GM18511 (cell line): ENCODE data around the gene NTM.
A peak's percentile ranks its signal among the peaks of the same experiment; 100 is the strongest.

Experiments
- ATAC-seq: cut with Tn5 transposase; IDR thresholded peaks from one replicate; pipeline ENCODE4 v1.9.1; 2021; ENCODE audit warnings: mild to moderate bottlenecking, moderate library complexity; ENCODE audit not compliant: unreplicated experiment

The NTM gene

GRCh38 chr11:131632971-131633370, 262.6 kb downstream of the NTM start:
- ATAC-seq, result no peak

DNA sequence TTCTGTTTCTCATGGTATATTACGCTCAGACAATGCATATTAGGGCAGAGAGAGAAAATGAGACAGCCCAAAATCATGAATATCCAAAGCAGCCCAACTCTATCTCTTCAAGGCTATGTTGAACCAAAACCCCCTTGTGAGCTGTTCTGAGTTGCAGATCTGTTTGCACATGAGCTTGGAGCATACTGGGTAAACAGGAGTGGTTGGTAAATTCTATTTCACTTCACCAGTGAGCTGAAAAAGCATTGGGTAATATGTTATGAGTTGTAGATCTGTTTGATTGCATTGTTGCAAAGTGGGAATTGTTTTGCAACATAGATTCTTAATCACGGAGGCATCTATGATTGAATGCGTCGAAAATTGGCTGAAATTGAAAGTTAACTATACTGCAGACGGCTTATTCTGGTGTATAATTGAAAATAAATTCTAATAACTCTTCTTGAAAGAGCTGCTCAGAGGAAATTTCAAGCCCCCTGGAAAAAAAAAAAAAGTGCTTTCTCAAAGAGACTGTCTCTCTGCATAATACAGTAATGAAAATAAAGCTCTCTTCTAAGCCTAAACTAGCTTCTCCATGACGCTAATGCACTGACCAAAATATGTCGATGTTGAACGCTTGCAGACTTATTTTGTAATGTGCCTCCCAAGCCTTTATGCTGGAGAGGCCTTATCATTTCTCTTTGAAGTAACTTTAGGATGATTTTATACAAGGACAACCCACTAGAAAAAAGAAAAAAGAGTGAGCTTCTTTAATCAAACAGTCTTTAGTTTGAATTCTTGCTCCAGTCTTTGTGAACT, 263.7 kb downstream of the NTM start:
- ATAC-seq, result no peak

- ATAC-seq, result no peak
Observed at GRCh38 chr11:131637469-131638175, 267.2 kb downstream of the NTM start.

DNA sequence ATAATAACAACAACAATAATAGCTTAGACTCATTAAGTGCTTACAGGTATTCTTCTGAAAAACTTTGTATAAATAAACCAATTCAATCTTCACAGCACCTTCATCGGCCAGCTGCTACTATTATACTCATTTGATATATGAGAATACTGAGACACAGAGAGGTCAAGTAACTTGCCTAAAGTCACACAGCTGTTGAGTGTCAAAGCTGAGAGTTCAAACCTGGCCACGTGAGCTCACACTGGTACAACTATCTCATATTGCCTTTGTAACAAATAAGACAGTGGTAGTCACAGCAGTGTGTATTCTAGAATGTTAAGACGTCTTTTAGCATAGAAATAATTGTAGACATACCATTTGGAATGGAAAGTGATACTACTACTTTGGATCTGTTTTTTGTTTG, 268.5 kb downstream of the NTM start:
- no peak for ATAC-seq

DNA sequence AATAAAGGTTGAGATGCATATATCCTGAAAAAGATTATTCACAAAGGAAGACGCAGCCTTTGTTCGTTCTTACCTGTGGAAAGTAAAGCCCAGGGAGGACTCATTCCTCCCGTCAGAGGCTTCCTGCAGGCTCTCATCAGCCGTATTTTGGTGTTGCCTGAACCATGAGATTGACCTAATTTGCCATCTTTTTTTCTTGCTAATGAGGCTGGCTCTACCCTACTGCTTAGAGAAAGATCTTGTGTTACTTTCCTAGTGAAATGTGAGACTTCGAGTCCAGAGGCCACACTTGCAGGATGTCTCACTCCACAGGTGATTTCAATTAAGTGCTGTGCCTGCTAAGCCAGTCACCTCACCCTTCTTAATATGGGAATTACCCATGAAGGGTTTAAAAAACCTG, 269.9 kb downstream of the NTM start:
- ATAC-seq, result no peak

DNA sequence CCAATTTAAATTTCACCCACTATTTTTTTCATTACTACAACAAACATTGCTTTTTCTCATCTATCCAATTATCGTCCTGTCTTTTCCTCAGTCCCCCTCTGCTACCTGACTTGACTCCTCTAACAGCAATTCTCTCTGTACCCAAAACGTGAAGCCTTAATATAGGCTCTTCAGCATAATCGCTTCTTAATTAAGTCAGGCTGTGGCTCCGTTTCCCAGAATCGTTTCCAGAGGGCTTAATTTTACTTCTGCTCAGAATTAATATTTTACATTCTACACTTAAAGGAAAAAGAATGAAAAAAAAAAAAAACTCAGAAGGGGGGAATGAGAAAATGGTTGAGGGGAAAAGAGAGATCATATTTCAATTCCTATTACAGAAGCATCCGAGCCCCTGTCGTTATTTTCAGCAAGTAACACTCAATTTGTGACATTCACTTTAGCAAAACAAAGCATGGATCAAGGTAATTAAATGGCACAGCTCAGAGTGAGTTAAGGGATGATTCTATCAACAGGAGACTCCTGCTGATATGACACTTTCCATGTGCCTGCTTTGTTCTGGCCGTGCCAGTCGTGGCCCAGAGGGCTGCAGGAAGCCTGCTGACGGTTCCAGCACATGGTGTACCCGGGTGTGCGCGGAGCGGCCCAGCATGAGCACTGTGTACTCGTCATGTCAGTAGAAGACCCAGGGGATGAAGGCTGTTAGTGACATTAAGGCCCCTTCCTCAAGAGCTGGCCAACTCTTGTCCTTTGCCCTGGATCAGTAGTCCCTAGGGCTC, 272.5 kb downstream of the NTM start:
- ATAC-seq, result no peak

GRCh38 chr11:131644204-131644795, 273.9 kb downstream of the NTM start:
- ATAC-seq, result no peak

DNA sequence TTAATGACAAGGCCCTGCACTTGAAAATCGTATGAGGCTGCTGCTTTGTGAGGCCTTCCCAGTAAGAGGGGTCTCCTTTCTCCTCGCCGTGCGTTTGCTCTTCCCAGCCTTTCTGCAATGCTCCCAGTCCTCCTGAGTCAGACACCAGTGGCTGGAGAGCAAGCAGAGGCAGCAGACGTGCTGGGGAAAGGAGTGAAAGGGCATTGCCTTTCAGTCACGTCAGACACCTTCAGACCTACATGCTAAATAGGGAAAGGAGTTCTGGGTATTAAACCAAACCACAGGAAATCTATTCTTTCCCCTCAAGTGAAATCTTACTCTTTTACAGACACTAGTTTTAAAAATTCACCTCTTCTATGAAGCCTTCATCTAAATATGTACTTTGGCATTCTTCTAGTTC, 274.8 kb downstream of the NTM start:
- ATAC-seq, result no peak

- no peak for ATAC-seq
Observed at GRCh38 chr11:131649856-131650255, 279.4 kb downstream of the NTM start.

- no peak for ATAC-seq
Observed at GRCh38 chr11:131652231-131652630, 281.8 kb downstream of the NTM start.

DNA sequence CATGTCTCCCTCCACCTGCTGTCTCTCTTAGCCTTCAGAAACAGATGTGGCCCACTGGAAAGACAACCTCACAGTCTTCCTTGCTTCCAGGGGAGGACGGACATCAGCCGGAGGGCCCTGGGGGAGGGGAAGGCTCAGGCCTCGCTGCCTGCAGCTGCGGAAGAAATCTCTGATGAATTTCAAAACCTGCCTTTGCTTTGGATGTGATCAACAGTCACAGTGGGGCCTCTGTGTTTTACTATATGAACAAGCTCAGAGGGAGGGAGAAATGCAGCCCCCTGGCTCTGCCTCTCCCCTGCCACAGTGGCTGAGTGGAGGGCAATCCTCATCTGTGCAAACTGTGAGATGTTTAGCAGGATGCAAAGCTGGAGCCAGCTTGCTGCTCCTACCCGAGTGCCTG, 282.8 kb downstream of the NTM start:
- ATAC-seq, result no peak

DNA sequence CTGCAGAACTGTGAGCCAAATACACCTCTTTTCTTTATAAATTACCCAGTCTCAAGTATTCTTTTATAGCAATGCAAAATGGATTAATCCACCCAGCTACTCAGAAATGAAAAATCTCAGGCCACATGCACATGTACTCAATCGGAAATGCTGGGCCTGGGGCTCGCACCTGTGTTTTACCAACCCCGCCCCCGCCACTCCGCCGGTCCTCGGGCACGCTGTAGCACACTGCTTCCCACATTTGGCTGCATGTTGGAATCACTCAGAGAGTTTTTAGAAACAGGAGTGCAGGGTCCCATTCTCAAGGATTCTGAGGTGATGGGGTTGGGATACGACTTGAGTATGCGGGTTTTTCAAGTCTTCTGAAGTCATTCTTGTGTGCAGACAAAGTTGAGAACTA, 284.4 kb downstream of the NTM start:
- no peak for ATAC-seq

DNA sequence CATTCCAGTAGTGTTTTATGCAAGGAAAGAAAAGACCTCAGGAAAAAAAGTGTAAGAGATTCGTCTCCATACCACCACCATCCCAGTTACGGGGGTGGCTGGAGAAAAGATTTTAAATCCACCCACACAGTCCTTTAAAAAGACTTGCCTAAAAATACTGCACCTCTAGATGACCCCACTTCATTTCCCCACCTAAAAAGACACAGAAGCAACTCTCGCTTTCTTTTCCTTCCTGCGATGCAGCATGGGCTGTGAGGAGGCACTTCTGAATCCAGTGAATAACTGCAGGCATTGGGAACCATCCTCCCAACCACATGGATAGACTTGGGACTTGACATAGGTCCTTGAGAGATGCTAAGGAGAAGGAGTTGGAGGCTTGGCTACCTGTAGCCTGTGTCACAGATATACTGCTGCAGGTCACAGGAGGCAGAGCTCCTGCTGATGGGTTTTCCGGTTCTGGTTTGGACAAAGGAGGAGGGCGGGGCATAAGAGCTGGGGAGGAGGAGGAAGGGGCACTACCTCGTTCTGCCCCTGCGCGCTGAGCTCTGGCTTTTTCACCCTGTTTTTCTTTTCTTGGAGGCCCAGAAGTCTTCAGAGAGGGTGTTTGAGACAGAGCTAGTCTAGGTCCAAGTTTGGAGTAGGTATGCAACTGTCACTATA, 285.9 kb downstream of the NTM start:
- ATAC-seq, result no peak

GRCh38 chr11:131656839-131657211, 286.4 kb downstream of the NTM start:
- ATAC-seq, result no peak

- no peak for ATAC-seq
Observed at GRCh38 chr11:131658414-131658813, 288.0 kb downstream of the NTM start.

DNA sequence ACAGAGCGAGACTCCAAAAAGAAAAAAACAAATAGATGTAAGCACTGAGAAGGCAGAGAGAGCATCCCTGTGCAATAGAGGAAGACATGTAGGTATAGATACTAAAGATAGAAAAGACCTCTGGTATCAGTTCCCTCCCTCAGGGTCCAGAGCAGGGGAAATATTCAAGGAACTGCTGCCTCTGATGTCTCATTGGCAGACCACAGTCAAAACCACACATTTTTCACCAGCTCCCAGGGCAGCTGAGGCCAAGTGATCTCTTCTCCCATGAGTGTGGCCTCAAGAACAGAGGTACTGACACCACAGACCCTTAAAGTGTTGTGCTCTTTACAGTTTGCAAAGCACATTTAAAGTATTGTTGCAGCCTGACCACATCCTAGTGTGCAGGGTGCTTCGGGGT, 288.5 kb downstream of the NTM start:
- peak; percentile 88 for ATAC-seq

- ATAC-seq, result no peak
Observed at GRCh38 chr11:131659931-131660330, 289.5 kb downstream of the NTM start.

GRCh38 chr11:131661132-131661531, 290.7 kb downstream of the NTM start:
- ATAC-seq, result no peak

GRCh38 chr11:131662317-131662972, 292.0 kb downstream of the NTM start:
- no peak for ATAC-seq

DNA sequence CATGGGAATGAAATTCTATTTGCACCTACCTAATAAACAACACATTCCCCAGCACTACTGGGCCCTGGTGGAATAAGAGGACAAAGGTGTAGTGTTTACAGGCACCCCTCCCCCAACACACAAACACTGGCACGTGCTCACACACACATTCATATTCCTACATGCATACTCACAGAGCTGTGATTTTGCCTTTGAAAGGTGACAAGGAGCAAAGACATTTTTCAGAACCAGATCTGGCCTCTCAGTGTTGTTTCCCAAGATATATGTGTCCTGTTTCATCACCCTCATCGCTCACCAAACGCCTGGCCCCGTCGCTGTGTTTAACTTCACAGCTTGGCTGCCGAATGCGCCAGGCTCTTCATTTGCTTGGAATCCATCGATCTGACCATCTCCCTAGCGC, 292.6 kb downstream of the NTM start:
- ATAC-seq, result no peak
